GM15510 (cell line): Measurements from ENCODE around the gene B4GALT2.

Experiments used
- POLR2A ChIP-seq: IDR thresholded peaks from 3 replicates; pipeline ENCODE4 v1.6.1; 2011; ENCODE audit warnings: borderline replicate concordance; ENCODE audit not compliant: insufficient read length; ENCODE audit errors: extremely low read depth

B4GALT2 gene

DNA sequence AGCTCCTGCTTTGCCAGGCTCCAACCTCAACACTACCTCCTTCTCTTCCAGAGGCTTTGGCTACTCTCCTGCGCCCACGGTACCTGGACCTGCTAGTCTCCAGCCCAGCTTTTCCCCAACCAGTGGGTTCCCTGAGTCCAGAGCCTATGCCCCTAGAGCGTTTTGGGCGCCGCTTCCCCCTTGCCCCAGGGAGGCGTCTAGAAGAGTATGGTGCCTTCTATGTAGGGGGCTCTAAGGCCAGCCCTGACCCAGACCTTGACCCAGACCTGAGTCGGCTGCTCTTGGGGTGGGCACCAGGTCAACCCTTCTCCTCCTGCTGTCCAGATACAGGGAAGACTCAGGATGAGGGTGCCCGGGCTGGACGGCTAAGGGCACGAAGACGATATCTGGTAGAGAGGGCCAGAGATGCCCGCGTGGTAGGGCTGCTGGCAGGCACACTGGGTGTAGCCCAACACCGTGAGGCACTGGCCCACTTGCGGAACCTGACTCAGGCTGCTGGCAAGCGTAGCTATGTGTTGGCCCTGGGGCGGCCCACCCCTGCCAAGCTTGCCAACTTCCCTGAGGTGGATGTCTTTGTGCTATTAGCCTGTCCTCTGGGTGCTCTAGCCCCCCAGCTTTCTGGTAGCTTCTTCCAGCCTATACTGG, 7.6 kb upstream of the B4GALT2 start:
- no peak for TF ChIP-seq POLR2A

DNA sequence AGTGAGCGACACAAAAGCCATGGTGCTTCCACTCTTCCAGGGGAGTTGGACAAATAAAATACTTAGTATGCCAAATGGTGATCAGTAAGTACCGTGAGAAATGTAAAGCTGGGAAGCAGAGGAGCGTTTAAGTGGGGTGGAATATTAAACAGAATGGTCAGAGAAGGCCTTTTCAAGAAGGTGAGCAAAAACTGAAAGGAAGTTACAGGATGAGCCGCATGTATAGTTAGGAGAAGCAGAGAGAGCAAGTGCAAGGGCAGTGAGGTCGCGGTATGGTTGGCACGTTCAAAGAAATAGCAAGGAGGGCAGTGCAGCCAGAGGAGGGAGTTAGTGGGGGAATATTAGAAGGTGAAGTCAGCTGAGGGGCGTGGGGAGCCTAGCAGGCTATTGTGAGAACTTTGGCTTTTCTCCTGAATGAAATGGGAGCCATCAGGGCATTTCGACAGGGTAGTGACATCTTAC, 5.0 kb upstream of the B4GALT2 start:
- no peak for TF ChIP-seq POLR2A

GRCh38 chr1:43974443-43975248, 4.4 kb upstream of the B4GALT2 start, which contains the start of gene ATP6V0B:
Gene ATP6V0B (plus strand): TSS chr1:43974960. CDS start chr1:43975041, 81 bp downstream.
- TF ChIP-seq POLR2A = peak; percentile 87

GRCh38 chr1:43975249-43975961, 3.6 kb upstream of the B4GALT2 start:
- no peak for TF ChIP-seq POLR2A

GRCh38 chr1:43976045-43976444, 3.0 kb upstream of the B4GALT2 start:
- no peak for TF ChIP-seq POLR2A

- no peak for TF ChIP-seq POLR2A
Measured at GRCh38 chr1:43976890-43977289, 2.1 kb upstream of the B4GALT2 start.

DNA sequence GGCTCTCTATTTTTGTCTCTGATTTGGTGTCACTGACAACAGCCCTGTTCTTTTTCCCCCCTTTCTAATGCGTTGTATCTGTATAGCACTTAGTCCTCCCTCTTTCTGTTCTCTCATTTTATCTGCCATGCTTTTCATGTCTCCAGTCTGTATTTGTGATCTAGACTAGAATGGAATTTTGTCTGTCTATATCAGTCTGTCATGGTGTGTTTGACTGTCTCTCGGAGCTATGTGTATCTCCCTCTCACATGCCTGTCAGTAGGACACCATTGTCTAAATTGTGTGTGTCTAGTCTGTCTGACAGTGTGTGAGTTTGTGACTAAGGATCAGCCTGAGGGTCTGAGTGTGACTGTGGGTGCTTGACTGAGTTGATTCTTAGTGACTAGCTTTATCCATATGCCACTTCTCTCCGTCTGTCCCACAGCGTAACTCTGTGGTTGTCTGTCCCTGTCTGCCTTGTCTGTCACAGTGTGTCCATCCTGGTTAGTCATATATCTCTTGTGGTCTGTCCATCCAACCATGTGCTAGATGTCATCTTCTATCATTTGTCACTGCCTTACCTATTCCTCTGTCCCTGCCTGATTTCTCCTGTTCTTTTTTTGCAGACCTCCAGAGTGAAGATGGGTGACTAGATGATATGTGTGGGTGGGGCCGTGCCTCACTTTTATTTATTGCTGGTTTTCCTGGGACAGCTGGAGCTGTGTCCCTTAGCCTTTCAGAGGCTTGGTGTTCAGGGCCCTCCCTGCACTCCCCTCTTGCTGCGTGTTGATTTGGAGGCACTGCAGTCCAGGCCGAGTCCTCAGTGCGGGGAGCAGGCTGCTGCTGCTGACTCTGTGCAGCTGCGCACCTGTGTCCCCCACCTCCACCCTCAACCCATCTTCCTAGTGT, 1.4 kb upstream of the B4GALT2 start:
- TF ChIP-seq POLR2A = no peak

- TF ChIP-seq POLR2A = no peak
Measured at GRCh38 chr1:43978264-43978550, 803 bp upstream of the B4GALT2 start.

DNA sequence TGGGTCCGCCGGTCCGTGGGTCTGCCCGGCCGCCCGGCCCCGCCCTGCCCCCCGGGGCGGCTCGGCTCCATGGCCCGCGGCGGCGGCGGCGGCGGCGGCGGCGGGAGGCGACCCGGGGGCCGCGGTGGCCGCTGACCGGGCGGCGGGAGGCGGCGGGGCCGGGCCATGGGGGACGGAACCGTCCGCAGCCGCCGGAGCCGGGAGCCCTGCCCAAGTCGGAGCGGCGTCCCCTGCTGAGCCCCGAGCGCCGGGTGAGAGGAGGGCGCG, 184 bp downstream of the B4GALT2 start:
- TF ChIP-seq POLR2A = no peak

GRCh38 chr1:43979528-43980254, 681 bp downstream of the B4GALT2 start:
- TF ChIP-seq POLR2A = peak; percentile 13

- TF ChIP-seq POLR2A = no peak
Measured at GRCh38 chr1:43980255-43981134, 1.5 kb downstream of the B4GALT2 start.

GRCh38 chr1:43981135-43981491, 2.1 kb downstream of the B4GALT2 start:
- TF ChIP-seq POLR2A = no peak

DNA sequence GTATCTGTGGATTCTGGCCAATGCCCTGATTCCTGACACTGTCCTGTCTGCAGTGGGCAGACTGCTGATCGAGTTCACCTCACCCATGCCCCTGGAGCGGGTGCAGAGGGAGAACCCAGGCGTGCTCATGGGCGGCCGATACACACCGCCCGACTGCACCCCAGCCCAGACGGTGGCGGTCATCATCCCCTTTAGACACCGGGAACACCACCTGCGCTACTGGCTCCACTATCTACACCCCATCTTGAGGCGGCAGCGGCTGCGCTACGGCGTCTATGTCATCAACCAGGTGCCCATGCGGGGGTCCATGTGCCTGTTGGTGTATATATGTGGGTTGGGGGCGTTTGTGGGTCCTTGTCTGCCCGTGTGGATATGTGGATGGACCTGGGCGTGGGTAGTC, 2.6 kb downstream of the B4GALT2 start:
- TF ChIP-seq POLR2A = no peak
